GM12873 (cell line): ENCODE measurements around the gene SLC35E2B.

ENCODE experiments used
- TF ChIP-seq, protein P1 (sequence below): IDR thresholded peaks from 2 replicates; pipeline ENCODE4 v1.5.1; 2012; ENCODE audit warnings: low read depth, mild to moderate bottlenecking, moderate library complexity, low read length, control low read depth; ENCODE audit not compliant: insufficient read depth; ENCODE audit errors: missing control alignments

Gene SLC35E2B

DNA sequence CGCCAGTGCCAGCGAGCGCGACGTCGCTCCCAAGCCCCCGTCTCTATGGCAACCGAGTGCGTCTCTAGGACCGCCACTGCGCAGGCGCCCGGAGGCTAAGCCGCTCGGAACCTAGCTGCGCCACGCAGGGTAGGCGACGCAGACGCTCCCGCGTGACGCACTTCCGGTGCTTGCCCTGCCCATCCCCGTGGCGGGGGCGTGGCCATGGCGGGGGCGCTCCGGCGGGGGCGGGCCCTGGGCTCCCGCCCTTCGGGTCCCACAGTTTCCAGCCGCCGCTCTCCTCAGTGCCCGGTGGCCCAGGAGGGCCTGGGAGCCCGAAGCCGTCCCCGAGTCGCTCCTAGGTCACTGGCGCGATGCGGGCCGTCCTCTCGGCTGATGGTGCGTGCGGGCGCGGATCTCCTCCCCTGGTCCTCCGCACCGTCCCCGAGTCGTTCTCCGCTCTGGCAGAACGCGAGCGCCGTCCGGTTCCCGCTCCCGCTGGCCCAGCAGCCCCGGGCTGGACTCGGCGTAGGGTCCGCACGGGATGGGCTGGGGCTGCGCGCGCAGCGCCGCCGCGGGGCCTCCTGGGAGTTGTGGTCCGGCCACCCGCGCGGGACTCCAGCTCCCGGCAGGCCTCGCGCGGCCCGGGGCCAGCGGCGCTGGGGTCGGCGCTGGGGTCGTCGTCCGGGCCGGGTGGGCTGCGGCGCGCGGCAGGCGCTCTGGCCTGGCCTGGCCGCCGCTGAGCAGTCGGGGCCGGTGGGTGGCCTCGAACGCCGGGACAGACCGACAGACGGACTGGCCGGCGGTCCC is 77.1 kb downstream of the SLC35E2B start, which contains the start of gene MIB2:
Gene MIB2, plus strand, starts transcription at position 245 of the 789 bp plus-strand sequence. CDS start 7,953 bp downstream, outside the sequence.
- TF ChIP-seq, protein P1, sequence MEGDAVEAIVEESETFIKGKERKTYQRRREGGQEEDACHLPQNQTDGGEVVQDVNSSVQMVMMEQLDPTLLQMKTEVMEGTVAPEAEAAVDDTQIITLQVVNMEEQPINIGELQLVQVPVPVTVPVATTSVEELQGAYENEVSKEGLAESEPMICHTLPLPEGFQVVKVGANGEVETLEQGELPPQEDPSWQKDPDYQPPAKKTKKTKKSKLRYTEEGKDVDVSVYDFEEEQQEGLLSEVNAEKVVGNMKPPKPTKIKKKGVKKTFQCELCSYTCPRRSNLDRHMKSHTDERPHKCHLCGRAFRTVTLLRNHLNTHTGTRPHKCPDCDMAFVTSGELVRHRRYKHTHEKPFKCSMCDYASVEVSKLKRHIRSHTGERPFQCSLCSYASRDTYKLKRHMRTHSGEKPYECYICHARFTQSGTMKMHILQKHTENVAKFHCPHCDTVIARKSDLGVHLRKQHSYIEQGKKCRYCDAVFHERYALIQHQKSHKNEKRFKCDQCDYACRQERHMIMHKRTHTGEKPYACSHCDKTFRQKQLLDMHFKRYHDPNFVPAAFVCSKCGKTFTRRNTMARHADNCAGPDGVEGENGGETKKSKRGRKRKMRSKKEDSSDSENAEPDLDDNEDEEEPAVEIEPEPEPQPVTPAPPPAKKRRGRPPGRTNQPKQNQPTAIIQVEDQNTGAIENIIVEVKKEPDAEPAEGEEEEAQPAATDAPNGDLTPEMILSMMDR = no peak

DNA sequence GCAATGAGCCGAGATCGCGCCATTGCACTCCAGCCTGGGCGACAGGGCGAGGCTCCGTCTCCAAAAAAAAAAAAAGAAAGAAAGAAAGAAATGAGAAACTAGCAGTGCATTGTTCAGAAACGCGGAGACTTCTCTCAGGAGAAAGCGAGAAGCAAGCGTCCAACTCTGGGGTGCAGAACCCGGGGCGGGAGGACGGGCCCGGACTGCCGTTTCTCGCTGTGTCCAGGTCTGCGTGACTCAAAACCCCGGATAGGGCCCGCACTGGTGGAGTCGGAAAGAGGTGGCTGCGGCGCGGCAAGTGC is 77.7 kb downstream of the SLC35E2B start:
- TF ChIP-seq, protein P1 = no peak

DNA sequence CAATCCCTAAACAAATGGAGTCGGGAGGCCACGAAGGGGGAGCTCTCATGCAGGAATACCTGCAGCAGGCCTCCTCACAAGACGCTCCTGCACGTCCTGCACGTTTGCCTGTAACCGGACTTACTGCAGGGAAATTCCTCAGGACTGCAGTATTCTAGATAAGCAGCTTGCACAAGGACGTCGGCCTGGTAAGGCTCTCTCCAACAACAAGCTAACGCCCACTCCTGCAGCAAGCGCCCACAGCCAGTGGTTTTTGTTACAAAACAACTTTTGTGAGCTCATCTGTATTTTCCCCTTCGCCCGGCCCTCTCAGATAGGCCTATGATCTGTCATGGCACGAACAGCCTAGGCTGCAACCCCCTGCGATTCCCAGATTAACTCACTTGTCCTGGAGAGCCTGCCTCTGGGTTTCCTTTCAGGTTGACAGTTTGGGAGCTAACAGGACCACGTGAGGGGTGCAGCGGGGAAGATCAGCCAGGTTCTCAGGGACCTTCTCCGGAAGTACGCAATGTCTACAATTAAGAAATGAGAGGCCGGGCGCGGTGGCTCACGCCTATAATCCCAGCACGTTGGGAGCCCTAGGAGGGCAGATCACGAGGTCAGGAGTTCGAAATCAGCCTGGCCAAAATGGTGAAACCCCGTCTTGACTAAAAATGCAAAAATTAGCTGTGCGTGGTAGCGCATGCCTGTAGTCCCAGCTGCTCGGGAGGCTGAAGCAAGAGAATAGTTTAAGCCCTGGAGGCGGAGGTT is 78.2 kb downstream of the SLC35E2B start:
- TF ChIP-seq, protein P1 = no peak

DNA sequence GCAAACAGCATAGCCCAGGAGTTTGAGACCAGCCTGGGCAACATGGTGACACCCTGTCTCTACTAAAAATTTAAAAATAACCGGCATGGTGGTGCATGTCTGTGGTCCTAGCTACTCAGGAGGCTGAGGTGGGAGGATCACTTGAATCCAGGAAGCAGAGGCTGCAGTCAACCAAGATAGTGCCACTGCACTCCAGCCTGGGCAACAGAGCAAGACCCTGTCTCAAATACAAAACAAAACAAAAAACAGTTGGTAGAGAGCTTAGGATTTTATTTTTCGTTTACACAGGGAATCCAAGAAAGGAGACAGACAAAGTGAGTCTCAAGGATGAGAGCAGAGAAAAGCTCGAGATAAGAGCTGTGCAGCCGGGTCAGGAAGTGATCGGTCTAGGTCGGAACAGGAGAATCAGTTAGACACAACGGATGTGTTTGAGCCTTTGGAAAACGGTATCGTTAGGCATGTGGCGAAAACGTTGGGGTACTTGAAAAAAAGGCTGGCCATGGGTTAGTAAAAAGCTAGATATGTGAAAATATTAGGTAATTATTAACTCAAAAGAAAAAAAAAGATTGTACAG is 79.0 kb downstream of the SLC35E2B start:
- TF ChIP-seq, protein P1 = no peak

DNA sequence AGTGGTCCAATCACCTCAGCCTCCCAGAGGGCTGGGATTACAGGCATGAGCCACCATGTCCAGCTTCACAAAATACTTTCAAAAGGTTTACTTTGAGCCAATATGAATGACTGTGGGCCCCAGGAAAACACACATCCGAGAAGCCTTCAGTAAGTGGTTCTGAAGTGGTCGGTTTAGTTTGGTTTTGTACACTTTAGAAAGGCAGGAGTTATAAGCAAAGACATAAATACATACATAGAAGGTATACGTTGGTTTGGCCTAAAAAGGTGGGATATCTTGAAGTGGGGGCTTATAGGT is 80.5 kb downstream of the SLC35E2B start:
- TF ChIP-seq, protein P1 = no peak

DNA sequence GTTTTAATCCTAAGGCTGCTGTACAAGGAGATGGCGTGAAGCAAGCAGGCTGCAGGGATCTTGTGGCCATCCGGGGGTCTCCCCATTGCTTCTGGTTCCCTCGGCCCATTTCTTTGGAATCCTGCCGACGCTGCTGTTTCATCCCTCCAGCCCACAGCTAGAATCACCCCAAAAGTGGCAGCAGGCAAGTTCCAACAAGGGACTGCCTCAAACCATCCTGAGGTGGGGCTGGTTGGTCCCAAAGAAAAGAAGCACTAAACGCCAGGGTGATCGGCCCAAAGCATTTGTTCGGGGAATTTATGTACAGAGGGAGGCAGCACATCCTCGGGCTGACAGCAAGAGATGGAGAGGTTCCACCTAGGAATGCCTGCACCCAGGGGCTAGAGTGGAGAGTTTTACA is 81.8 kb downstream of the SLC35E2B start:
- TF ChIP-seq, protein P1 = no peak

DNA sequence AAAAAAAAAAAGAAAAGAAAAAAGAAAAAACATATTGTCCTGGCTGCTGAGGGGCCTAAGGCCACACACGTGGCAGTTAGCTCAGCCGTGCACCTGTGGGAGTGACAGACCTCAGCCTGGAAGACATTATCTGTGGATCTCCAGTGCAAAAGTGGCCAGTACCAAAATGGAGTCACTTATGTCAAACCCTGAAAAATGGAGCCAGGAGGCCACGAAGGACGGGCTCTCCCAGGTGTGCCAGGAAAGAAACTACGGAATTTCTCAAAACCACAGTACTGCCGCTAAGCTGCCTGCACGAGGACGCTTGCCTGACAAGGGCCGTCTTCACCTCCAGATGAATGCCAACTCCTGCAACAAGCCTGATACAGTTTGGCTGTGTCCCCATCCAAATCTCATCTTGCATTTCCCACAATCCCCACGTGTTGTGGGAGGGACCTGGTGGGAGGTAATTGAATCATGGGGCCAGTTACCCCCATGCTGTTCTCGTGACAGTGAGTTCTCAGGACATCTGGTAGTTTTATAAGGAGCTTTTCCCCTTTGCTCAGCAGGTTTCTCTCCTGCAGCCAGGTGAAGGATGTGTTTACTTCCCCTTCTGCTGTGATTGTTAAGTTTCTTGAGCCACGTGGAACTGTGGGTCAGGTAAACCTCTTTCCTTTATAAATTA is 82.6 kb downstream of the SLC35E2B start:
- TF ChIP-seq, protein P1 = no peak
